H9 (cell line): ENCODE measurements around the gene SHANK1. TPM values are rescaled to one million over a fixed set of nuclear protein-coding genes. Genes with fewer than 3 reads are reported as not detected.

Experiments
- DNase-seq: peaks from one replicate; pipeline ENCODE4 v3.0.0-alpha.2; 2017
- H2AFZ ChIP-seq: one replicate; pipeline ENCODE4 v1.6.1; 2013; ENCODE audit warnings: mild to moderate bottlenecking, low read length, control low read depth, moderate library complexity
- H2AK5ac ChIP-seq: 2 replicates; pipeline ENCODE4 v1.6.1; 2013; ENCODE audit warnings: low read length, control low read depth, mixed read lengths; ENCODE audit not compliant: insufficient read length
- H2BK120ac ChIP-seq: one replicate; pipeline ENCODE4 v1.6.1; 2013; ENCODE audit warnings: low read depth, mild to moderate bottlenecking, low read length, control low read depth, inconsistent platforms; ENCODE audit not compliant: poor library complexity, severe bottlenecking
- H2BK12ac ChIP-seq: 2 replicates; pipeline ENCODE4 v1.6.1; 2013; ENCODE audit warnings: low read length, control low read depth, mixed read lengths, low read depth; ENCODE audit not compliant: insufficient read length
- H2BK15ac ChIP-seq: 2 replicates; pipeline ENCODE4 v1.6.1; 2013; ENCODE audit warnings: low read depth, low read length, control low read depth
- H2BK20ac ChIP-seq: one replicate; pipeline ENCODE4 v1.6.1; 2013; ENCODE audit warnings: low read depth, mild to moderate bottlenecking, low read length, control low read depth, inconsistent platforms; ENCODE audit not compliant: poor library complexity, severe bottlenecking
- H2BK5ac ChIP-seq: 2 replicates; pipeline ENCODE4 v1.6.1; 2013; ENCODE audit warnings: low read length, control low read depth, mixed read lengths; ENCODE audit not compliant: insufficient read length
- H3K14ac ChIP-seq: 2 replicates; pipeline ENCODE4 v1.6.1; 2013; ENCODE audit warnings: low read length, control low read depth; ENCODE audit not compliant: insufficient read depth
- H3K18ac ChIP-seq: 2 replicates; pipeline ENCODE4 v1.6.1; 2013; ENCODE audit warnings: low read depth, mild to moderate bottlenecking, mixed read lengths, low read length, control low read depth; ENCODE audit not compliant: insufficient read length
- H3K23ac ChIP-seq: 2 replicates; pipeline ENCODE4 v1.6.1; 2013; ENCODE audit warnings: low read length, control low read depth, mixed read lengths, low read depth; ENCODE audit not compliant: insufficient read length
- H3K23me2 ChIP-seq: 2 replicates; pipeline ENCODE4 v1.6.1; 2013; ENCODE audit warnings: low read depth, mild to moderate bottlenecking, mixed read lengths, low read length, control low read depth; ENCODE audit not compliant: insufficient read length, poor library complexity, severe bottlenecking
- H3K27ac ChIP-seq: 2 replicates; pipeline ENCODE4 v1.5.1; 2013; ENCODE audit warnings: low read length, control low read depth, mixed read lengths, low read depth; ENCODE audit not compliant: insufficient read length
- H3K27me3 ChIP-seq: 2 replicates; pipeline ENCODE4 v1.6.1; 2013; ENCODE audit warnings: low read length, control low read depth, inconsistent platforms; ENCODE audit not compliant: insufficient read depth
- H3K4ac ChIP-seq: 2 replicates; pipeline ENCODE4 v1.6.1; 2013; ENCODE audit warnings: low read depth, mild to moderate bottlenecking, control low read depth, inconsistent platforms, low read length, moderate library complexity
- H3K4me1 ChIP-seq: 2 replicates; pipeline ENCODE4 v1.6.1; 2013; ENCODE audit warnings: low read length, control low read depth, inconsistent platforms; ENCODE audit not compliant: insufficient read depth
- H3K4me2 ChIP-seq: 2 replicates; pipeline ENCODE4 v1.6.1; 2013; ENCODE audit warnings: low read length, control low read depth, mixed read lengths; ENCODE audit not compliant: insufficient read length, insufficient read depth
- H3K56ac ChIP-seq: 2 replicates; pipeline ENCODE4 v1.6.1; 2013; ENCODE audit warnings: low read depth, mild to moderate bottlenecking, mixed read lengths, low read length, control low read depth; ENCODE audit not compliant: insufficient read length
- H3K79me1 ChIP-seq: 2 replicates; pipeline ENCODE4 v1.6.1; 2013; ENCODE audit warnings: low read depth, mild to moderate bottlenecking, moderate library complexity, low read length, control low read depth, inconsistent platforms; ENCODE audit not compliant: insufficient read depth, poor library complexity, severe bottlenecking
- H3K79me2 ChIP-seq: 2 replicates; pipeline ENCODE4 v1.6.1; 2013; ENCODE audit warnings: low read length, control low read depth, inconsistent platforms; ENCODE audit not compliant: insufficient read depth
- H3K9ac ChIP-seq: 2 replicates; pipeline ENCODE4 v1.6.1; 2013; ENCODE audit warnings: low read length, control low read depth, mixed read lengths; ENCODE audit not compliant: insufficient read length; ENCODE audit errors: extremely low read depth
- H3K9me3 ChIP-seq: one replicate; pipeline ENCODE4 v1.6.1; 2013; ENCODE audit warnings: low read depth, low read length, inconsistent platforms; ENCODE audit not compliant: control insufficient read depth
- H3T11ph ChIP-seq: one replicate; pipeline ENCODE4 v1.6.1; 2013; ENCODE audit warnings: mild to moderate bottlenecking, low read length, control low read depth, inconsistent platforms
- H4K20me1 ChIP-seq: one replicate; pipeline ENCODE4 v1.6.1; 2013; ENCODE audit not compliant: control insufficient read depth, insufficient read length, insufficient read depth
- H4K5ac ChIP-seq: 2 replicates; pipeline ENCODE4 v1.6.1; 2013; ENCODE audit warnings: low read depth, mild to moderate bottlenecking, mixed read lengths, low read length, control low read depth; ENCODE audit not compliant: insufficient read length
- H4K8ac ChIP-seq: replicated peaks from 2 replicates; pipeline ENCODE4 v1.6.1; 2013; ENCODE audit warnings: low read length, control low read depth, mixed read lengths, low read depth; ENCODE audit not compliant: insufficient read length
- H4K91ac ChIP-seq: 2 replicates; pipeline ENCODE4 v1.6.1; 2013; ENCODE audit warnings: low read depth, mild to moderate bottlenecking, moderate library complexity, mixed read lengths, low read length, control low read depth; ENCODE audit not compliant: insufficient read length
- H3K27ac Mint-ChIP-seq, 3 experiments: 2 replicates in 2 of 3; 3 replicates in 1 of 3; pipeline ENCODE4 v1.8.0; 2020 to 2021; ENCODE audit warnings: mixed read lengths in 3 of 3, mild to moderate bottlenecking in 1 of 3, moderate library complexity in 1 of 3
- H3K27me3 Mint-ChIP-seq: 2 replicates; pipeline ENCODE4 v1.8.0; 2021; ENCODE audit warnings: low read depth, mild to moderate bottlenecking, moderate library complexity, mixed read lengths
- H3K36me3 Mint-ChIP-seq, 3 experiments: 2 replicates in 2 of 3; 3 replicates in 1 of 3; pipeline ENCODE4 v1.8.0; 2020 to 2021; ENCODE audit warnings: low read depth in 3 of 3, mixed read lengths in 3 of 3; ENCODE audit not compliant: insufficient read depth in 1 of 3
- H3K4me1 Mint-ChIP-seq, 2 experiments: 2 replicates each; pipeline ENCODE4 v1.8.0; 2020; ENCODE audit warnings: mixed read lengths in 2 of 2
- H3K4me3 Mint-ChIP-seq, 2 experiments: 2 replicates in 1 of 2; 3 replicates in 1 of 2; pipeline ENCODE4 v1.8.0; 2020 to 2021; ENCODE audit warnings: mild to moderate bottlenecking in 2 of 2, mixed read lengths in 2 of 2, moderate library complexity in 1 of 2
- H3K9me3 Mint-ChIP-seq, 2 experiments: 2 replicates in 1 of 2; 3 replicates in 1 of 2; pipeline ENCODE4 v1.8.0; 2020; ENCODE audit warnings: mild to moderate bottlenecking in 2 of 2, mixed read lengths in 2 of 2, moderate library complexity in 1 of 2
- WGBS: extraction: QIAGEN DNeasy Blood & Tissue Kit; methylation state at CpG from one replicate; pipeline ENCODE4 v1.1.7; 2013; ENCODE audit warnings: missing lambda C conversion rate, low lambda C conversion rate, mixed read lengths; ENCODE audit not compliant: insufficient read length; ENCODE audit errors: extremely low coverage; 5-methylcytosine and 5-hydroxymethylcytosine counted together
- total RNA-seq: library from RNA; stranded (reverse); gene quantifications from 2 replicates; pipeline ENCODE4 v1.2.1, GENCODE V29; 2021
- TF ChIP-seq, protein P1 (sequence below): fragments of 200-600 bp; sonication (generic); conservative IDR thresholded peaks from 3 replicates; pipeline ENCODE4 v1.8.0; 2021; ENCODE audit warnings: antibody characterized with exemption, mild to moderate bottlenecking

The SHANK1 gene
- total RNA-seq, 1 experiment from 2014 or later: 1.7 TPM

DNA sequence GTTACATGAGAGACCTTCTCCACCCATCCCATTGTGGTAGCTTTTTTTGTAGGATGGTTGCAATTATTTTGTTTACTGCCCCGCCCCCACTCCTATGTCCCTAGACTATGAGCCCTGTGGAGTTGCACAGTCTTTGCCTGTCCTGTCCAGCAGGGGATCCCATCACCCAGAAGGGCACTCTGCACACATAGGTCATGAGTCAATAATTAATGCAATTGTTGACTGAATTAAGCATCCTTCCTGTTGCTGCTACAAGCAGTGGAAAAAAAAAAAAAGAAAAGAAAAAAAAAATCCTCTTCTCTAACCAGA is 56.2 kb downstream of the SHANK1 start:
- H3K4ac ChIP-seq: no peak overlapping the region
- H3T11ph ChIP-seq: no peak overlapping the region
- no peak overlapping the region for H2BK12ac ChIP-seq
- peaks cover 14% of the 10 kb centered on the region; the same call in 1 of the 2 replicates for H3K27me3 ChIP-seq
- TF ChIP-seq, protein P1, sequence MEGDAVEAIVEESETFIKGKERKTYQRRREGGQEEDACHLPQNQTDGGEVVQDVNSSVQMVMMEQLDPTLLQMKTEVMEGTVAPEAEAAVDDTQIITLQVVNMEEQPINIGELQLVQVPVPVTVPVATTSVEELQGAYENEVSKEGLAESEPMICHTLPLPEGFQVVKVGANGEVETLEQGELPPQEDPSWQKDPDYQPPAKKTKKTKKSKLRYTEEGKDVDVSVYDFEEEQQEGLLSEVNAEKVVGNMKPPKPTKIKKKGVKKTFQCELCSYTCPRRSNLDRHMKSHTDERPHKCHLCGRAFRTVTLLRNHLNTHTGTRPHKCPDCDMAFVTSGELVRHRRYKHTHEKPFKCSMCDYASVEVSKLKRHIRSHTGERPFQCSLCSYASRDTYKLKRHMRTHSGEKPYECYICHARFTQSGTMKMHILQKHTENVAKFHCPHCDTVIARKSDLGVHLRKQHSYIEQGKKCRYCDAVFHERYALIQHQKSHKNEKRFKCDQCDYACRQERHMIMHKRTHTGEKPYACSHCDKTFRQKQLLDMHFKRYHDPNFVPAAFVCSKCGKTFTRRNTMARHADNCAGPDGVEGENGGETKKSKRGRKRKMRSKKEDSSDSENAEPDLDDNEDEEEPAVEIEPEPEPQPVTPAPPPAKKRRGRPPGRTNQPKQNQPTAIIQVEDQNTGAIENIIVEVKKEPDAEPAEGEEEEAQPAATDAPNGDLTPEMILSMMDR: peak; percentile 30; the same call in 2 of the 3 replicates
- H3K23ac ChIP-seq: no peak overlapping the region
- no peak overlapping the region for H3K4me2 ChIP-seq
- Mint-ChIP-seq H3K36me3 (peaks cover 0 to 18% (median 2%) of the 10 kb centered on the region in 3 experiments; a peak in 4 of 7 replicates), H3K4me3 (peak overlapping the region in 1 of 2 experiments; percentile 8; a peak in 1 of 5 replicates), H3K4me1 (peaks cover 9 to 27% of the 10 kb centered on the region in 2 experiments), H3K27me3 (peaks cover 63% of the 10 kb centered on the region), H3K9me3 (peaks cover 0 to 7% of the 10 kb centered on the region in 2 experiments; a peak in 3 of 5 replicates), H3K27ac (no peak overlapping the region; a peak in 1 of 7 replicates)
- no peaks in the 10 kb centered on the region for H3K79me2 ChIP-seq
- no peak overlapping the region for H4K8ac ChIP-seq
- no peak overlapping the region for H4K5ac ChIP-seq
- no peaks in the 10 kb centered on the region; the same call in 1 of the 2 replicates for H3K4me1 ChIP-seq
- no peak overlapping the region for H2BK20ac ChIP-seq
- no peak overlapping the region for H2AK5ac ChIP-seq
- H2BK5ac ChIP-seq: no peak overlapping the region
- H4K91ac ChIP-seq: no peak overlapping the region
- no peaks in the 10 kb centered on the region for H3K9me3 ChIP-seq
- no peaks in the 10 kb centered on the region for H3K79me1 ChIP-seq
- no peak overlapping the region for H3K14ac ChIP-seq
- H3K56ac ChIP-seq: no peak overlapping the region
- H4K20me1 ChIP-seq: no peaks in the 10 kb centered on the region
- H2BK120ac ChIP-seq: no peak overlapping the region
- H3K23me2 ChIP-seq: peaks cover 9% of the 10 kb centered on the region
- no peak for DNase-seq
- WGBS: no CpG with 5 or more reads among the region's 1 CpG
- H3K27ac ChIP-seq: no peak overlapping the region
- H2AFZ ChIP-seq: no peak overlapping the region
- no peak overlapping the region for H3K9ac ChIP-seq
- H3K18ac ChIP-seq: no peak overlapping the region
- H2BK15ac ChIP-seq: no peak overlapping the region
